GM12874 (cell line): ENCODE results near the gene APBA2.

Source experiments
- TF ChIP-seq, protein P1 (sequence below): IDR thresholded peaks from 2 replicates; pipeline ENCODE4 v1.5.1; 2011; ENCODE audit warnings: low read depth, mild to moderate bottlenecking, control low read depth, low read length, moderate library complexity; ENCODE audit not compliant: insufficient read depth

The APBA2 gene

DNA sequence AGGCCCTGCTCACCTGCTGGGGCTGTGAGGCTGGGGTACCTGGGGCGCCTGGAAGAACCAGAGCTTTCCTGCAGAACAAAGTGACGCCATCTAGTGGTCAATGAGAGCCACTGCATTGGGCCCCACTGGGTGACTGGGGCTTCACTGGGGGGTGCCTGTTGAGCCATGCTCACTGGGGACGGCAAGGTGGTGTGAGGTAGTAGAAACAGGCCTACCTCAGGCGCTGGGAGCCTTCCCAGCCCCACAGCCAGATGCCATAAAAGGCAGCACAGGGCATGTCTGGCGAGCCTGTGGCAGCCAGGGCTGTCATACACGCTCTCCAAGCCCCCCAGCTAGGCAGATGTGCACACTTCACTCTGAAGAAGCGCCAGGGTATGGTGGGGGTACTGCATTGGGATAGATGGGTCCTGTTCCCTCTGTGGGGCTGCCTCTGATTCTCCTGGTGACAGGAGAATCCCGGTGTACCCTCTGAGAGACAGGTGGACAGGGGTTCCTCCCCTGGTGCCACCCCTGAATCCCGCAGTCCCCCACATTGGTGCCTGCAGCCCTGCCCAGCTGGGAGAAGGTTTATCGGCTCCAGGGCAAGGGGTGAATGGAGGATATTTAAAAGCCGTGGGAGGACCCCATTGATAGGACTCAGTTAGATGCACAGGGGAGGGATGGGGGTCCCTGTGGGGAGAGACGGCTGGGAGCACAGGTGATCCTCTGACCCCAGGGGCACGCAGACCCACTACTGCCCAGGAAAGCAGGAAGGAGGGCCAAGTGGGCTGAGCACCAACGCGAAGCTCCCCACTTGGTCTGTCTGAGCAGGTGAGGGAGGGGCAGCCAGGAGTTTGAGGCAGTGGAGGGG, 205.1 kb downstream of the APBA2 start:
- TF ChIP-seq, protein P1, sequence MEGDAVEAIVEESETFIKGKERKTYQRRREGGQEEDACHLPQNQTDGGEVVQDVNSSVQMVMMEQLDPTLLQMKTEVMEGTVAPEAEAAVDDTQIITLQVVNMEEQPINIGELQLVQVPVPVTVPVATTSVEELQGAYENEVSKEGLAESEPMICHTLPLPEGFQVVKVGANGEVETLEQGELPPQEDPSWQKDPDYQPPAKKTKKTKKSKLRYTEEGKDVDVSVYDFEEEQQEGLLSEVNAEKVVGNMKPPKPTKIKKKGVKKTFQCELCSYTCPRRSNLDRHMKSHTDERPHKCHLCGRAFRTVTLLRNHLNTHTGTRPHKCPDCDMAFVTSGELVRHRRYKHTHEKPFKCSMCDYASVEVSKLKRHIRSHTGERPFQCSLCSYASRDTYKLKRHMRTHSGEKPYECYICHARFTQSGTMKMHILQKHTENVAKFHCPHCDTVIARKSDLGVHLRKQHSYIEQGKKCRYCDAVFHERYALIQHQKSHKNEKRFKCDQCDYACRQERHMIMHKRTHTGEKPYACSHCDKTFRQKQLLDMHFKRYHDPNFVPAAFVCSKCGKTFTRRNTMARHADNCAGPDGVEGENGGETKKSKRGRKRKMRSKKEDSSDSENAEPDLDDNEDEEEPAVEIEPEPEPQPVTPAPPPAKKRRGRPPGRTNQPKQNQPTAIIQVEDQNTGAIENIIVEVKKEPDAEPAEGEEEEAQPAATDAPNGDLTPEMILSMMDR: peak; percentile 90

DNA sequence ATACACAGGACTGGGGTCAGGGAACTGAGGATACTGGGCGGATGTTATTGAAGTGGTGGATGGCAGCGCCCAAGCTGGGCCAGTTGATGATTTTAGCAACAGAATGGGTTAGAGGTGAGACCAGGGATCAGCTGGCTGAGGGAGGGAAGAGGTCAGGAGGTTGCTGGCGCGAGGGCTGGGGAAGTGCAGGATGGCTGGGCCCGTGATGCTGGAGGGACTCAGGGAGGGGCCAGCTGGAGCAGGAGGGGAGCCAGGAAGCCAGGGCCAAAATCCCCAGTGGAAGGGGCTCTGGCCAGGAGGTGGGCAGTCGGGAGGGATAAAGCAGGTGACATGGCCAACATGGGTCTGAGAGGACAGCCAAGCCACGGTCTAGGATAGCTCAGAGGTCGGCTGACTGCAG, 205.9 kb downstream of the APBA2 start:
- TF ChIP-seq, protein P1: no peak

DNA sequence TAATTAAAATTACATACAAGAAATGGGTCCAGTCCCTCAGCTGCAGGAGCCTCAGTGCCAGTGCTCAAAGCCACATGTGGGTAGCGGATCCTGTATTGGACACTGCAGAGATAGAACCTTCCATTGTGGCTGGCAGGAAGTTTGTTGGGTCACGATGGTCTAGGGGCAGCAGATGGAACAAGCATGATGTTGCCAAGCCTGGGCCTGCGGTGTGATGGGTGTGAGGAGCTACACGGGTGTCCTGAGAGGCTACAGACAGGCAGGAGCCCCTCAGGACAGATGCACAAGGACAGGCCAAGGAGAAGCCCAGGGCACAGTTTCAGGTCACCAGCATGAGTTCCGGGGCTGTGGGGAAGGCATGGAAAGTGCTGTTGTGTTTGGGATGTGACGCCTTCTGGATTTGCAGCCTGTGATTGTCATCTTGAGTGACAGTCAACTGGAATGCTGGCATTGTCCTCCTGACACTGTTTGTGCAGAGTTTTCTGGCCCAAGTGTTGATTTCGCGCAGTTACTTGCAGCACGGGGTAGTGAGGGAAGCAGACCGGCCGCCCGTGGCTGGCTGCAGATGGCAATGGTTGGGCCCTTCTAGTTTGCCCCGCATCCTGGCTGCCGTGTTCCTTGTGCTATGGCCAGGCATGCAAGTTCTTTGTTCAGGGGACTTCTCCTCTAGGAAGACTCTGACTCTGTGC, 206.7 kb downstream of the APBA2 start:
- TF ChIP-seq, protein P1: no peak

DNA sequence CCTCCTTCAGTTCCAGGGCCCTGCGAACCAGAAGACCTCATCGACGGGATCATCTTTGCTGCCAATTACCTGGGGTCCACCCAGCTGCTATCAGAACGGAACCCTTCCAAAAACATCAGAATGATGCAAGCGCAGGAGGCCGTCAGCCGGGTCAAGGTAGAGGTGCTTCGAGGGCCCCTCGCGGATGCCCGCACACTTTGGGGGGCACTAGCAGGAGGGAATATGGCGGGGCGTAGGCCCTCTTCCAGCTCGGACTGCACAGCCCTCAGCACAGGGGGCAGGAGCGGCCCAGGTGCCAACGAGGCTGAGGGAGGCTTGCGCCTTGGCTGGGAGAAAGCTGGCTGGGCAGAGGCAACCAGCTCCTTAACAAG, 207.3 kb downstream of the APBA2 start:
- TF ChIP-seq, protein P1: no peak

DNA sequence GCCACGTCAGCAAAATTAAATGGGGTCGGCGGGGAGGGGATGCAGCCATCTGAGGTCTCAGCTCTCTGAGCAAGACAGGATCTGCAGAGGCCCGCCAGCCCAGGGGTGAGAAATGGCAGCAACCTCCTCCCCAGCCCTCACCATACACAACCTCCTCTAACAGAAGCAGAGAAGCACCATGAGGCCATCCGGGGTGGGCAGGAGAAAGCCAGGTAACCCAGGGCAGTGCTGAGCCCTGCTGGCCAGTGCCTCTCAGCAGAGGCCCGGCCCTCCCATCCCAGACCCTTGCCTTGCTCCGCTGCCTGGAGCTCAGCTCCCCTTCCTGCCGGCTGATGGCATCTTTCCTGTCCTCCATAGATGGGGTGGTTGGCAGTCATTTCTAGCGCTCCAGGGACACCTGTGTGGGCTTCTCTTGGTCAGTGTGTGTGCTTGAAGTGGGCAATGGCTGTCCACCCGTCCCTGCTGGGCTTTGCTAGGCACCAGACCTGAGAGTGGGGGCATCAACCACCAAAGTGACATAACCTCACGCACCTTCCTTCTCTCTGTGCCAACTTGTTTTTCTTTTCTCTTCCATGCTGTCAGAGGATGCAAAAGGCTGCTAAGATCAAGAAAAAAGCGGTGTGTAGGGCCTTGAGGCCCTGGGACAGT, 208.0 kb downstream of the APBA2 start:
- TF ChIP-seq, protein P1: no peak

DNA sequence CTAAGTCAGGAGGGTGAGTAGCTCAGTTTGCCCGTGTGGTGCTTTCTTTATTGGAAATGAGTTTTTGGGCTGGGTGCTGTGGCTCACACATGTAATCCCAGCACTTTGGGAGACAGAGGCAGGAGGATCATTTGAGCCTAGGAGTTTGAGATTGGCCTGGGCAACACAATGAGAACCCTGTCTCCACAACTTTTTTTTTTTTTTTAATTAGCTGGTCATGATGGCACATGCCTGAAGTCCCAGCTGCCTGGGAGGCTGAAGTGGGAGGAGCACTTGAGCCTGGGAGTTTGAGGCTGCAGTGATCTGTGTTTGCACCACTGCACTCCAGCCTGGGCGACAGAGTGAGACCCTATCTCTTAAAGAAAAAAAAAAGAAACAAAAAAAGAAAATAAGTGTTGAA, 208.9 kb downstream of the APBA2 start:
- TF ChIP-seq, protein P1: no peak

DNA sequence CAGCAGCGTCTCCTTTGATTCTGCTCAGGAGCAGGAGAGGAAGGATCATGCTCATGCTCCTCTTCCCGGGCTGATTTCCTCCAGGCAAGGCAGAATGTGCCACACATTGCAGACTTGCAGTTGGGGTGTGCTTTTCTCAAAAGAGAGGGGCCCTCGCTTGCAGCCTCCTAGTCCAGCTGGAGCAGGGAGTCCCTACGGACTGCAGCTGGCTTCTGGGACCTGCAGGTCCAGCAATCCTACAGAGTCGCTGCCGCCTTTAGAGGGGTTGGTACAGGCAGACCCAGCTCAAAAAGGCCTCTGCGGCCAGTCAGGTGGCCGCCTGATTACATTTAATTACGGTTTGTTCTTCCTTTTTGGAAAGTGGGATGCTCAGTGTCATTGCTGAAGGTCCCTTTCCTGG, 210.0 kb downstream of the APBA2 start:
- TF ChIP-seq, protein P1: no peak
